ENCODE results near the gene TRIM17.

DNA sequence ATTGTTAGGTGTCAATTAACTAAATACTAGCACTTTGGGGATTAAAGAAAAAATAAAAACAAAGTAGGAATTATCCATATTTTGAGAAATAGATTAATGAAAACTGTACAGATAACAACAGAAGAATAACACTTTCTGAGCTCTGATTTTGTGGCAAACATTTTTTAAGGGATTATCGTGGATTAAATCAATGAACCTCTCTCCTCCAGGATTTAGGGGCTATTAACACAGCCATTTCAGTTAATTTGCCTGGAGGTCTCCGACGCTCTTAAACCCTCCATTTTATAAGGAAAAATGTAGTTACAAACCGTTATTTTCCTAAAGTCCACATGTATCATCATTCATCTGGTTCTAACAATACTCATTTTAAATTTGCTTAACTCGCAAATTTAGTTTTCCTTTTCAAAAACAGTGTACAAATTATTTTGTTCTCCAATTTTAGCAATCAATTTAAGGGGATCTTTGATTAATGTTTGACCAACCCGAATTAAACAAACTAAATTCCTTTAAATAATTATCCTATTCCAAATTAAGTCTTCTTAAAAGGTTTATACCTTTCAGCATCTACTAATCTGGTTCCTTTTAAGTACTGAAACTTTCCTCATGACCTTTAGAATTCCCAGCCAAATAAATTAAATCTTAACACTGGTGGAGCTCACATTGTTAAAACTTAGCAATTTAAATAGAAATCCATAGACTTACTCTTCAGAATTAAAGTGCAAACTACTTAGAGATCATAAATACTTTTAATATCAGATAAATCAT lies 39.8 kb upstream of the TRIM17 start:
- TF ChIP-seq CTCF (IDR thresholded peaks at IDR 0.05): no peak
- TF ChIP-seq POLR2A (IDR thresholded peaks at IDR 0.05): no peak

Measured in adrenal gland (tissue), 5 donors.